Keratinocyte (primary cell): ENCODE measurements around the gene DCDC1.

Experiments
- EZH2 ChIP-seq: IDR thresholded peaks from one replicate; pipeline ENCODE4 v1.6.1; 2012; ENCODE audit warnings: inconsistent platforms, mild to moderate bottlenecking, low read length, moderate library complexity
- TF ChIP-seq, protein P1 (sequence below), 3 experiments: IDR thresholded peaks in 1 of 3; conservative IDR thresholded peaks in 1 of 3; optimal IDR thresholded peaks in 1 of 3; 2 replicates in 2 of 3; 3 replicates in 1 of 3; pipeline versions ENCODE3 to v1.5.1; 2011; ENCODE audit warnings: low read length in 3 of 3, mild to moderate bottlenecking in 3 of 3, moderate library complexity in 2 of 3, control low read depth in 1 of 3, inconsistent platforms in 1 of 3; ENCODE audit not compliant: insufficient read depth in 2 of 3; ENCODE audit errors: extremely low read depth in 1 of 3

- TF ChIP-seq, protein P1, sequence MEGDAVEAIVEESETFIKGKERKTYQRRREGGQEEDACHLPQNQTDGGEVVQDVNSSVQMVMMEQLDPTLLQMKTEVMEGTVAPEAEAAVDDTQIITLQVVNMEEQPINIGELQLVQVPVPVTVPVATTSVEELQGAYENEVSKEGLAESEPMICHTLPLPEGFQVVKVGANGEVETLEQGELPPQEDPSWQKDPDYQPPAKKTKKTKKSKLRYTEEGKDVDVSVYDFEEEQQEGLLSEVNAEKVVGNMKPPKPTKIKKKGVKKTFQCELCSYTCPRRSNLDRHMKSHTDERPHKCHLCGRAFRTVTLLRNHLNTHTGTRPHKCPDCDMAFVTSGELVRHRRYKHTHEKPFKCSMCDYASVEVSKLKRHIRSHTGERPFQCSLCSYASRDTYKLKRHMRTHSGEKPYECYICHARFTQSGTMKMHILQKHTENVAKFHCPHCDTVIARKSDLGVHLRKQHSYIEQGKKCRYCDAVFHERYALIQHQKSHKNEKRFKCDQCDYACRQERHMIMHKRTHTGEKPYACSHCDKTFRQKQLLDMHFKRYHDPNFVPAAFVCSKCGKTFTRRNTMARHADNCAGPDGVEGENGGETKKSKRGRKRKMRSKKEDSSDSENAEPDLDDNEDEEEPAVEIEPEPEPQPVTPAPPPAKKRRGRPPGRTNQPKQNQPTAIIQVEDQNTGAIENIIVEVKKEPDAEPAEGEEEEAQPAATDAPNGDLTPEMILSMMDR (optimal IDR thresholded peaks at IDR 0.05 in 1 of 3, IDR thresholded peaks at IDR 0.05 in 1 of 3, conservative IDR thresholded peaks at IDR 0.05 in 1 of 3; ENCODE audit: extremely low read depth in 1 of 3, insufficient read depth in 2 of 3, low read length in 3 of 3): no peak
- TF ChIP-seq EZH2: no peak
Measured at GRCh38 chr11:30821438-30821965, 548.0 kb downstream of the DCDC1 start.
